GM10266 (cell line): ENCODE data around the gene NUDCD3.
A peak's percentile ranks its signal among the peaks of the same experiment; 100 is the strongest.

ENCODE experiments used
- DNase-seq: peaks from one replicate; pipeline ENCODE4 v3.0.0; 2012; ENCODE audit errors: extremely low spot score
- CTCF ChIP-seq: IDR thresholded peaks from 2 replicates; pipeline ENCODE4 v1.5.1; 2012; ENCODE audit warnings: mild to moderate bottlenecking, low read depth; ENCODE audit not compliant: control insufficient read depth, insufficient read depth; ENCODE audit errors: missing control alignments

The NUDCD3 gene

DNA sequence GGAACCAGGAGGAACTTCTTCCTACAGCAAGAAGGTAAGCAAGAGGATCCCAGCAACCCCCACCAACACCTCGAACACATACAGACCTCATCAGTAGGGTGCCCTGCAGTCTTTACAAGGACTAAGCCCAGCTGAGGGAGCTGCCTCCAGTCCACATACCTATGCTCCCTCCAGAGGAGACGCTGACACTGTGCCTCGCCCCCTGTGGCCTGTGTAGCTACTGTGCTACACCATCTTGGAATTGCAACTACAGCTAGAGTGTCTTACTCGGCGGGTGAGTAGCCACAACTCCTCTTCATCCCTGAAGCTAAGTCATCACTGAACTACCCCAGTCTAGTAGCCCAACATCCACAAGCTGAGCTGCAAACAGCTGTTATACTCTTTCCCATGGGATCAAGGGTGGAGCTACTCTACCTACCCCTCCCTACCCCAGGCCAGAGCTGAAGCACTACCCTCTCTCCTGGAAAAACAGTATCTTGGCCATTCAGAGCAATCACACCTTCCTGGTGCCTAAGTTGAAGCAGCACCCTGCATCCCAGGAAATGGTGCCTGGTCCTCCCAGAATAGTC is 122.9 kb downstream of the NUDCD3 start:
- DNase-seq = no peak
- TF ChIP-seq CTCF = no peak

- no peak for TF ChIP-seq CTCF
- DNase-seq = no peak
Measured at GRCh38 chr7:44366986-44367385, 123.5 kb downstream of the NUDCD3 start.

GRCh38 chr7:44353668-44354067 is 136.8 kb downstream of the NUDCD3 start:
- TF ChIP-seq CTCF = no peak
- no peak for DNase-seq

DNA sequence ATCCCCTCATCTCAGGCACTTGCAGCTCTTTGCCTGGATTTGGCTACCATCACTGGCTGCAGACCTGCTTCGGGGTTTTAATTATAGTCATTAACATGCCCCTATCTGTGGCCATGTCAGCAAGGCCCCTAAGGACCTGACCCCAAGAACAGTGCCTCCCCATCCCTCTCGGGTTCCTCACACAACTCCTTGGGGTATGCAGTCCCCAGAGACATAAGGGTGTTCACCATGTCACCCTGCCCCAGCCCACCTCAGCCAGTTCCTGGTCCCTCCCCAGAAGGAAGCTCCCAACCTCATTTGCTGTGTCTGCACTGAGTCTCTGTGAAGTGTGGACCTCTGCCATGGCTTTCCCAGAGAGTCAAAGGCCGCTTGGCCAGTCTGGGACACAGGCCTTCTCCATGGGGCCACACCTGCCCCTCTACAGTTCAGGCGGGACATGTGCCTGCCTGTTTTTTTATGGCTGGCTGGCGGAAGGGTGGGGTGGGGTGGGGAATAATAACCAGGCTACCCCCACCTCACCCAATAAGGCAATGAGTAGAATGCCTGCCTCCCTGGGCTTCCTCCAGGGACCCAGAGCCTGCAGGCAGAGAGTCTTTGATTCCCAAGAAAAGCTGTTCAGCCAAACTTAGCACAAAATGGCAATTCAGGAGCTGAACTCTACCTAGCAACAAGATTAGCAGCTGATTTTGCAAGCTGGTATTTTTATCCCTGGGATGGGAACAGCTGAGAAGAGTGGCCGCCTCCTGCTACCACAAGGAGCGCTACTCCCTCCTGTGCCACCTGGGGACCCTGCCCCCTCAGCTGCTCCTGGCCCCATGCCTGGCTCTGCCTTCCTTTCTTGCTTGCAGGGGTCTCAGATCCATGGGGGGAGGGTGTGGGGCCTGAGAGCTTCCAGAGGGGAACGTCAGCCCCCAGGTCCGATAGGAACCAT is 141.3 kb downstream of the NUDCD3 start:
- TF ChIP-seq CTCF = no peak
- no peak for DNase-seq

GRCh38 chr7:44348300-44348699 is 142.2 kb downstream of the NUDCD3 start:
- DNase-seq = peak; percentile 38
- peak; percentile 44 for TF ChIP-seq CTCF

DNA sequence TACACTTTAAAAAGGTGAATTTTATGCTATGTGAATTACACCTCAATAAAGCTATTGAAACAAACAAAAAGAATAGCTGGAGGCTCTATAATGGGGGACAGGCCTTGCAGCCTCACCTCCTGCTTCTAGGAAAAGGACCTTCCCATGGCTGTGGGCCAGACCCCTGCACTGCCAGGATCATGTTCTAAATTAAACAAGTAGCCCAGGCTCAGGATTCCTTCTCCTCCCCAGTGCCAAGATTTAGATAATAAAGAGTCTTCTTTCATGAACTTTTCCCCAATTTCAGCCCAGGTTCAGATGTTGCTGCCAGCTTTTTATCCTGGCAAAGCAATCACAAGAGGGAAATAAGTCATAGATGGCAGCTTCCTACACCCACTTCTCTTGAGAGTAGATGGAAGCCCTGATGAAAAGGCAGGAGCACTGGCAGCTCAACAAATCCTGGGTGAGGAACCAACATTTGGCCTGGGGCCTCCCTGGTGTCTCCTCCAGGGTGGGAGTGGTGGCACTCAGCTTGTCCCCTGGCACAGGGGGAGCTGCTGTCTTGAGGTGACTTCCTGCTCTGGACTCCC is 142.8 kb downstream of the NUDCD3 start:
- no peak for TF ChIP-seq CTCF
- DNase-seq = no peak

- no peak for TF ChIP-seq CTCF
- no peak for DNase-seq
Measured at GRCh38 chr7:44346063-44346462, 144.4 kb downstream of the NUDCD3 start.
